KMS-11 (cell line): ENCODE measurements around the gene MED27.

Source experiments
- H2AFZ ChIP-seq: fragments of 200-600 bp; sonication (generic); 2 replicates; pipeline ENCODE4 v1.6.1; 2016; ENCODE audit warnings: antibody characterized with exemption, mixed run types, low read depth
- H3K27ac ChIP-seq: fragments of 200-600 bp; sonication (generic); 2 replicates; pipeline ENCODE4 v1.6.1; 2016; ENCODE audit warnings: mild to moderate bottlenecking, mixed run types
- H3K27me3 ChIP-seq: fragments of 200-600 bp; sonication (generic); 2 replicates; pipeline ENCODE4 v1.6.1; 2017; ENCODE audit warnings: mild to moderate bottlenecking, low read depth, mixed run types, moderate library complexity; ENCODE audit not compliant: insufficient read depth
- H3K36me3 ChIP-seq: fragments of 200-600 bp; sonication (generic); 2 replicates; pipeline ENCODE4 v1.6.1; 2017; ENCODE audit warnings: mild to moderate bottlenecking, mixed run types; ENCODE audit not compliant: insufficient read depth
- H3K4me1 ChIP-seq: fragments of 200-600 bp; sonication (generic); 2 replicates; pipeline ENCODE4 v1.6.1; 2016; ENCODE audit warnings: mild to moderate bottlenecking, low read depth, mixed run types; ENCODE audit not compliant: poor library complexity, severe bottlenecking
- H3K4me2 ChIP-seq: fragments of 200-600 bp; sonication (generic); 2 replicates; pipeline ENCODE4 v1.7.0; 2016; ENCODE audit warnings: mild to moderate bottlenecking, mixed run types
- H3K4me3 ChIP-seq: fragments of 200-600 bp; sonication (generic); IDR thresholded peaks from 2 replicates; pipeline ENCODE4 v1.6.1; 2017; ENCODE audit warnings: low read depth, low read length, mixed read lengths; ENCODE audit not compliant: insufficient read depth
- H3K79me2 ChIP-seq: fragments of 200-600 bp; sonication (generic); 2 replicates; pipeline ENCODE4 v1.6.1; 2016; ENCODE audit warnings: low read depth, mixed run types; ENCODE audit not compliant: insufficient read depth
- H3K9ac ChIP-seq: fragments of 200-600 bp; sonication (generic); 2 replicates; pipeline ENCODE4 v1.6.1; 2016; ENCODE audit warnings: mild to moderate bottlenecking, mixed run types
- H4K20me1 ChIP-seq: fragments of 200-600 bp; sonication (generic); 2 replicates; pipeline ENCODE4 v1.6.1; 2016; ENCODE audit warnings: mild to moderate bottlenecking, mixed run types; ENCODE audit not compliant: insufficient read depth
- TF ChIP-seq, protein P1 (sequence below): fragments of 200-600 bp; sonication (generic); conservative IDR thresholded peaks from 2 replicates; pipeline ENCODE4 v1.6.1; 2017; ENCODE audit warnings: low read depth, mild to moderate bottlenecking, antibody characterized with exemption, low read length, moderate library complexity, mixed read lengths

MED27 gene

GRCh38 chr9:131814707-131815106 is 265.0 kb downstream of the MED27 start:
- no peaks in the 10 kb centered on the region for H4K20me1 ChIP-seq
- no peak overlapping the region for H2AFZ ChIP-seq
- H3K36me3 ChIP-seq: no peaks in the 10 kb centered on the region
- H3K79me2 ChIP-seq: no peaks in the 10 kb centered on the region
- peaks cover 97% of the 10 kb centered on the region for H3K27me3 ChIP-seq
- no peak overlapping the region for H3K9ac ChIP-seq
- no peak overlapping the region for H3K4me3 ChIP-seq
- no peaks in the 10 kb centered on the region for H3K4me1 ChIP-seq
- H3K4me2 ChIP-seq: no peak overlapping the region
- TF ChIP-seq, protein P1, sequence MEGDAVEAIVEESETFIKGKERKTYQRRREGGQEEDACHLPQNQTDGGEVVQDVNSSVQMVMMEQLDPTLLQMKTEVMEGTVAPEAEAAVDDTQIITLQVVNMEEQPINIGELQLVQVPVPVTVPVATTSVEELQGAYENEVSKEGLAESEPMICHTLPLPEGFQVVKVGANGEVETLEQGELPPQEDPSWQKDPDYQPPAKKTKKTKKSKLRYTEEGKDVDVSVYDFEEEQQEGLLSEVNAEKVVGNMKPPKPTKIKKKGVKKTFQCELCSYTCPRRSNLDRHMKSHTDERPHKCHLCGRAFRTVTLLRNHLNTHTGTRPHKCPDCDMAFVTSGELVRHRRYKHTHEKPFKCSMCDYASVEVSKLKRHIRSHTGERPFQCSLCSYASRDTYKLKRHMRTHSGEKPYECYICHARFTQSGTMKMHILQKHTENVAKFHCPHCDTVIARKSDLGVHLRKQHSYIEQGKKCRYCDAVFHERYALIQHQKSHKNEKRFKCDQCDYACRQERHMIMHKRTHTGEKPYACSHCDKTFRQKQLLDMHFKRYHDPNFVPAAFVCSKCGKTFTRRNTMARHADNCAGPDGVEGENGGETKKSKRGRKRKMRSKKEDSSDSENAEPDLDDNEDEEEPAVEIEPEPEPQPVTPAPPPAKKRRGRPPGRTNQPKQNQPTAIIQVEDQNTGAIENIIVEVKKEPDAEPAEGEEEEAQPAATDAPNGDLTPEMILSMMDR: no peak
- H3K27ac ChIP-seq: no peak overlapping the region

DNA sequence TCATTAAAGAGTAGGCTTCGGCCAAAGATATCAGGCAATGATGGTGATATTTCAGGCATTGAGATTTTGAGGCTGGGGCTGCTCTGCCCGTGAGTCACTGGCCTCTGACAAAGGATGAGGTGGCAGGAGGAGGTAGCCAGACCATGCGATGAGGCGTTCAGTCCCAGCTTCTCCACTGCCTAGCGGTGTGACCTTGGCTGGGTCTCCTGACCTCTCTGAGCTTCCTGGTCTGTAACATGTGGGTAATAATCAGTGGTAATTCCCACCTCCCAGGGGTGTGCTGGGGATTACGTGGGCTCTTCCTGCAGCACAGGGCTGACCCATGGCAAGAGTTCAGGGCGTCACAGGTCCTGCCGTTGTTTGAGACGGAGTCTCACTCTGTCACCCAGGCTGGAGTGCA is 266.6 kb downstream of the MED27 start:
- no peak overlapping the region for H3K9ac ChIP-seq
- no peaks in the 10 kb centered on the region for H3K4me1 ChIP-seq
- no peak overlapping the region for H3K27ac ChIP-seq
- peaks cover 99% of the 10 kb centered on the region for H3K27me3 ChIP-seq
- TF ChIP-seq, protein P1: no peak
- no peaks in the 10 kb centered on the region for H4K20me1 ChIP-seq
- H3K4me3 ChIP-seq: no peak overlapping the region
- no peak overlapping the region for H2AFZ ChIP-seq
- H3K36me3 ChIP-seq: no peaks in the 10 kb centered on the region
- no peak overlapping the region for H3K4me2 ChIP-seq
- no peaks in the 10 kb centered on the region for H3K79me2 ChIP-seq

DNA sequence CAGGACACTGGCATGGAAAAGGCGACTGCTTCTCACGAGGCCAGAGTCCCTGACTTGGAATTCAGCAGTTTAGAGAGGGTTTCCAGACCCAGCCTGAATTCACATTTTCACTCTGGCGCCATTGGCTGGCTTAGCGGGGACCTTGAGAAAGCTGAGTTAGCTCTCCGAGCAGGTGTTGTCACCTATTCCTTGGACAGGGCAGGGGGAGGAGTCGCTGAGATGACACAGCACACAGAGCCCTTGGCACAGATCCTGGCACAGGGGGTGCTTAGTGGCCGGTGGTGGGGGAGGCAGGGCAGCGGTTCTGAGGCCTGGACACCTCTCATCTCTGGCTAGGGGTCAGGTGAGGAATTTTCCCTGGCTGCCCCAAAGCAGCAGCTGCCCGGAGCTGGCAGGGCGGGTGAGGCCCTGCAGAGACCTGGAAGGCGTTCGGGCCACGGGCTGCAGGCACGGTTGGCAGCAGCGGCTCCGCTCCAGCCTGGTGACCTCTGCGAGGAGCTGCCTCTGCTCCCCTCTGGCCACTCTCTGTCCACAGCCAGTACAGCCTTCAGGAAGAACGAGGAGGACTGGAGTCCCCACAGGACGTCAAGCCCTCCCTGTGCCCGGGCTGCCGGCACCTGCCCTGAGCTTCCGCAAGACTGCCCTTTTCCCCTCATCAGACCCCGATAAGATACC is 267.4 kb downstream of the MED27 start:
- H3K4me3 ChIP-seq: no peak overlapping the region

GRCh38 chr9:131811405-131811804 is 268.3 kb downstream of the MED27 start:
- no peak overlapping the region for H3K4me3 ChIP-seq
- H3K9ac ChIP-seq: no peak overlapping the region
- no peaks in the 10 kb centered on the region for H3K4me1 ChIP-seq
- TF ChIP-seq, protein P1: no peak
- H4K20me1 ChIP-seq: no peaks in the 10 kb centered on the region
- H3K27me3 ChIP-seq: peaks cover 98% of the 10 kb centered on the region
- H2AFZ ChIP-seq: no peak overlapping the region
- no peaks in the 10 kb centered on the region for H3K36me3 ChIP-seq
- no peaks in the 10 kb centered on the region for H3K79me2 ChIP-seq
- no peak overlapping the region for H3K4me2 ChIP-seq
- no peak overlapping the region for H3K27ac ChIP-seq

More for the DNA sequence above, 267.4 kb downstream of the MED27 start:
- Histone ChIP-seq H4K20me1 (no peaks in the 10 kb centered on the region), H3K36me3 (no peaks in the 10 kb centered on the region), H3K4me2 (no peak overlapping the region), H3K79me2 (no peaks in the 10 kb centered on the region), H3K27me3 (peaks cover 98% of the 10 kb centered on the region), H3K9ac (no peak overlapping the region), H3K27ac (no peak overlapping the region), H3K4me1 (no peaks in the 10 kb centered on the region), H2AFZ (no peak overlapping the region)
- TF ChIP-seq, protein P1: no peak
